H1 (cell line): ENCODE data around the gene ZNF846. TPM values are rescaled to one million over a fixed set of nuclear protein-coding genes. Genes with fewer than 3 reads are reported as not detected.

ENCODE experiments used
- ATF2 ChIP-seq: IDR thresholded peaks from 2 replicates; pipeline ENCODE4 v1.6.1; 2012; ENCODE audit warnings: low read length, inconsistent platforms
- BACH1 ChIP-seq: IDR thresholded peaks from 2 replicates; pipeline ENCODE4 v1.6.1; 2012; ENCODE audit warnings: low read length, improper control_type of control experiment
- BRCA1 ChIP-seq: IDR thresholded peaks from 2 replicates; pipeline ENCODE4 v1.6.1; 2012; ENCODE audit warnings: low read depth, low read length, improper control_type of control experiment
- EGR1 ChIP-seq: IDR thresholded peaks from 2 replicates; pipeline ENCODE4 v1.6.1; 2011; ENCODE audit warnings: low read depth, low read length, borderline replicate concordance
- GTF2F1 ChIP-seq: IDR thresholded peaks from 2 replicates; pipeline ENCODE4 v1.6.1; 2012; ENCODE audit warnings: low read depth, low read length, improper control_type of control experiment, borderline replicate concordance
- HDAC2 ChIP-seq, 2 experiments: fragments of 300-600 bp in 1 of 2; sonication (generic) in 1 of 2; IDR thresholded peaks; 2 replicates each; pipeline ENCODE4 v1.6.1; 2011 to 2012; ENCODE audit warnings: low read depth in 2 of 2, low read length in 2 of 2, mild to moderate bottlenecking in 2 of 2, moderate library complexity in 2 of 2, borderline replicate concordance in 1 of 2, inconsistent platforms in 1 of 2
- HDAC6 ChIP-seq: IDR thresholded peaks from one replicate; pipeline ENCODE4 v1.7.1; 2012; ENCODE audit warnings: low read depth, mild to moderate bottlenecking, inconsistent platforms, low read length, moderate library complexity
- JUN ChIP-seq: IDR thresholded peaks from 2 replicates; pipeline ENCODE4 v1.6.1; 2011; ENCODE audit warnings: low read depth, mild to moderate bottlenecking, improper control_type of control experiment, low read length
- JUND ChIP-seq: IDR thresholded peaks from 2 replicates; pipeline ENCODE4 v1.6.1; 2011; ENCODE audit warnings: mild to moderate bottlenecking, improper control_type of control experiment, low read length
- KDM1A ChIP-seq: fragments of 200-600, 300-600 bp; sonication (generic); IDR thresholded peaks from 2 replicates; pipeline ENCODE4 v1.7.1; 2016; ENCODE audit warnings: mild to moderate bottlenecking, low read length, borderline replicate concordance
- NANOG ChIP-seq: IDR thresholded peaks from 2 replicates; pipeline ENCODE4 v1.6.1; 2011; ENCODE audit warnings: low read length, low read depth, mild to moderate bottlenecking, inconsistent platforms; ENCODE audit not compliant: insufficient read depth, poor library complexity, severe bottlenecking
- POLR2A ChIP-seq, 2 experiments: IDR thresholded peaks; 1 replicate in 1 of 2; 2 replicates in 1 of 2; pipeline ENCODE4 v1.6.1; 2011; ENCODE audit warnings: low read depth in 2 of 2, low read length in 2 of 2, mild to moderate bottlenecking in 2 of 2; ENCODE audit errors: control extremely low read depth in 1 of 2
- RAD21 ChIP-seq, 2 experiments: IDR thresholded peaks in 1 of 2; conservative IDR thresholded peaks in 1 of 2; 2 replicates each; pipeline ENCODE4 v1.6.1; 2011; ENCODE audit warnings: low read depth in 2 of 2, low read length in 2 of 2, improper control_type of control experiment in 1 of 2, inconsistent platforms in 1 of 2, mild to moderate bottlenecking in 1 of 2, moderate library complexity in 1 of 2
- RBBP5 ChIP-seq: IDR thresholded peaks from 2 replicates; pipeline ENCODE4 v1.7.1; 2012; ENCODE audit warnings: low read depth, mild to moderate bottlenecking, inconsistent platforms, low read length, moderate library complexity, borderline replicate concordance
- RNF2 ChIP-seq: fragments of 200-900, 300-1000 bp; sonication (generic); IDR thresholded peaks from 2 replicates; pipeline ENCODE4 v1.7.1; 2016; ENCODE audit warnings: borderline replicate concordance, low read depth, mild to moderate bottlenecking, antibody characterized with exemption, low read length; ENCODE audit not compliant: poor library complexity, severe bottlenecking; ENCODE audit errors: missing control alignments
- TAF7 ChIP-seq: optimal IDR thresholded peaks from 2 replicates; pipeline ENCODE3; 2011; ENCODE audit warnings: low read depth, mild to moderate bottlenecking, inconsistent platforms, low read length, moderate library complexity, borderline replicate concordance
- TBP ChIP-seq: IDR thresholded peaks from 2 replicates; pipeline ENCODE4 v1.6.1; 2011; ENCODE audit warnings: low read depth, low read length, improper control_type of control experiment
- TCF12 ChIP-seq: IDR thresholded peaks from 2 replicates; pipeline ENCODE4 v1.6.1; 2011; ENCODE audit warnings: low read depth, mild to moderate bottlenecking, low read length
- YY1 ChIP-seq: IDR thresholded peaks from 2 replicates; pipeline ENCODE4 v1.6.1; 2011; ENCODE audit warnings: low read depth, mild to moderate bottlenecking, low read length
- ZNF274 ChIP-seq: IDR thresholded peaks from 2 replicates; pipeline ENCODE4 v1.7.0; 2012; ENCODE audit warnings: low read length, borderline replicate concordance; ENCODE audit errors: extremely low read depth
- polyA plus RNA-seq, 7 experiments: library from polyadenylated mRNA; depleted of rRNA in 3 of 7; stranded (reverse) in 5 of 7; unstranded in 2 of 7; fragments of >200 nt in 5 of 7; fragments of 200-250 nt in 2 of 7; gene quantifications; 1 replicate in 5 of 7; 2 replicates in 1 of 7; 4 replicates in 1 of 7; pipeline versions ENCODE4 v1.2.1 to v1.2.3, GENCODE V29; 2011 to 2013; ENCODE audit warnings: missing spikeins in 2 of 7, mixed read lengths in 2 of 7
- total RNA-seq: library from RNA; stranded (reverse); fragmentation: NEBNext Ultra II Directional; extraction: Animal tissue kit (Norgen Biotek cat#: 25700); gene quantifications from 2 replicates; pipeline ENCODE4 v1.2.1, GENCODE V29; 2021

ZNF846 gene
- total and polyA plus RNA-seq, 2 of the 8 experiments (the other 6 are each of a cell fraction or from before 2014, with no cell fraction given) = 4.5 to 9.0 TPM

GRCh38 chr19:9768175-9769112 is at the start of gene ZNF846 (continued):
- TF ChIP-seq POLR2A (IDR thresholded peaks at IDR 0.05; ENCODE audit: control extremely low read depth in 1 of 2, low read depth in 2 of 2, low read length in 2 of 2) (peak; percentile 53 to 89), RBBP5 (peak; percentile 91), TAF7 (peak; percentile 51), JUND (no peak), EGR1 (0 out of 2 replicates have a peak, but pooled peaks have one; percentile 41), KDM1A (no peak), ATF2 (no peak), BACH1 (no peak), RNF2 (no peak), YY1 (0 out of 2 replicates have a peak, but pooled peaks have one; percentile 30), TCF12 (no peak), BRCA1 (no peak), HDAC6 (no peak), RAD21 (IDR thresholded peaks at IDR 0.05 in 1 of 2, conservative IDR thresholded peaks at IDR 0.05 in 1 of 2; ENCODE audit: low read depth in 2 of 2, low read length in 2 of 2) (peak in 1 of 2 experiments; percentile 6; a peak in 3 of 4 replicates), JUN (no peak), ZNF274 (no peak), GTF2F1 (no peak; the same call in 1 of the 2 replicates), TBP (peak; percentile 78), HDAC2 (IDR thresholded peaks at IDR 0.05; ENCODE audit: borderline replicate concordance in 1 of 2, low read depth in 2 of 2, low read length in 2 of 2) (0 out of 4 replicates have a peak, but pooled peaks of 1 of the 2 experiments have one; percentile 57), NANOG (no peak)
